SK-N-SH treated with all-trans-retinoic acid at 6 μM for 48 hours (cell line): ENCODE results near the gene TOR2A.
"Not testable (repeated sequence)": the region's sequence is repeated elsewhere in the genome, so short reads cannot be mapped to it uniquely, and the experiment has no call there.

Experiments used
- ATAC-seq: fragments of 200-7000 bp; cut with Tn5 transposase; 3 replicates; pipeline ENCODE4 v1.9.1; 2020; ENCODE audit warnings: mild to moderate bottlenecking, moderate library complexity
- ARNTL ChIP-seq: fragments of 450-650 bp; formaldehyde crosslinking; IDR thresholded peaks from 2 replicates; pipeline ENCODE4 v1.5.0; 2020; ENCODE audit warnings: low read depth, mild to moderate bottlenecking, moderate library complexity, borderline replicate concordance
- BACH2 ChIP-seq: fragments of 250-450 bp; sonication (Bioruptor Pico); IDR thresholded peaks from 2 replicates; pipeline ENCODE4 v1.9.0; 2021; ENCODE audit warnings: mild to moderate bottlenecking, borderline replicate concordance
- ESRRG ChIP-seq: fragments of 250-450 bp; sonication (Bioruptor Pico); IDR thresholded peaks from 2 replicates; pipeline ENCODE4 v1.6.1; 2021; ENCODE audit warnings: mild to moderate bottlenecking
- GLIS3 ChIP-seq: fragments of 250-450 bp; sonication (Bioruptor Pico); IDR thresholded peaks from 2 replicates; pipeline ENCODE4 v1.5.0; 2020; ENCODE audit warnings: mild to moderate bottlenecking, moderate library complexity
- ISL1 ChIP-seq: fragments of 250-450 bp; sonication (Bioruptor Pico); IDR thresholded peaks from 2 replicates; pipeline ENCODE4 v2.1.2; 2022; ENCODE audit warnings: mild to moderate bottlenecking, moderate library complexity
- PPARA ChIP-seq: fragments of 250-450 bp; sonication (Bioruptor Pico); IDR thresholded peaks from 2 replicates; pipeline ENCODE4 v1.5.0; 2020; ENCODE audit warnings: mild to moderate bottlenecking, borderline replicate concordance
- RARB ChIP-seq: fragments of 250-450 bp; sonication (Bioruptor Pico); IDR thresholded peaks from 2 replicates; pipeline ENCODE4 v1.8.0; 2021; ENCODE audit warnings: mild to moderate bottlenecking, moderate library complexity
- TCF4 ChIP-seq: fragments of 250-450 bp; sonication (Bioruptor Pico); IDR thresholded peaks from 2 replicates; pipeline ENCODE4 v1.8.0; 2021; ENCODE audit warnings: mild to moderate bottlenecking, moderate library complexity, borderline replicate concordance
- ZC3H10 ChIP-seq: fragments of 250-450 bp; sonication (Bioruptor Pico); IDR thresholded peaks from 2 replicates; pipeline ENCODE4 v1.5.1; 2021; ENCODE audit warnings: mild to moderate bottlenecking, moderate library complexity
- ZFP30 ChIP-seq: fragments of 450-650 bp; formaldehyde crosslinking; IDR thresholded peaks from 2 replicates; pipeline ENCODE4 v1.5.0; 2022; ENCODE audit warnings: mild to moderate bottlenecking, moderate library complexity
- ZNF565 ChIP-seq: fragments of 450-650 bp; formaldehyde crosslinking; conservative IDR thresholded peaks from 2 replicates; pipeline ENCODE4 v1.5.0; 2020; ENCODE audit warnings: low read depth, mild to moderate bottlenecking, moderate library complexity
- ZNF70 ChIP-seq: fragments of 450-650 bp; formaldehyde crosslinking; IDR thresholded peaks from 2 replicates; pipeline ENCODE4 v1.5.0; 2020; ENCODE audit warnings: mild to moderate bottlenecking, moderate library complexity
- ZNF8 ChIP-seq: fragments of 450-650 bp; formaldehyde crosslinking; IDR thresholded peaks from 2 replicates; pipeline ENCODE4 v1.5.0; 2020; ENCODE audit warnings: mild to moderate bottlenecking, moderate library complexity
- TF ChIP-seq, protein P1 (sequence below): fragments of 250-450 bp; sonication (Bioruptor Pico); IDR thresholded peaks from 2 replicates; pipeline ENCODE4 v1.5.0; 2020; ENCODE audit warnings: mild to moderate bottlenecking, moderate library complexity
- TF ChIP-seq, protein P2 (sequence below): fragments of 250-450 bp; sonication (Bioruptor Pico); IDR thresholded peaks from 2 replicates; pipeline ENCODE4 v1.5.1; 2020; ENCODE audit warnings: low read depth, mild to moderate bottlenecking, moderate library complexity
- TF ChIP-seq, protein P3 (sequence below): fragments of 250-450 bp; sonication (Bioruptor Pico); IDR thresholded peaks from 2 replicates; pipeline ENCODE4 v1.8.0; 2020; ENCODE audit warnings: mild to moderate bottlenecking, moderate library complexity, borderline replicate concordance
- TF ChIP-seq, protein P4 (sequence below): fragments of 250-450 bp; sonication (Bioruptor Pico); IDR thresholded peaks from 2 replicates; pipeline ENCODE4 v1.8.0; 2021; ENCODE audit warnings: low read depth, mild to moderate bottlenecking, moderate library complexity, borderline replicate concordance

The TOR2A gene

DNA sequence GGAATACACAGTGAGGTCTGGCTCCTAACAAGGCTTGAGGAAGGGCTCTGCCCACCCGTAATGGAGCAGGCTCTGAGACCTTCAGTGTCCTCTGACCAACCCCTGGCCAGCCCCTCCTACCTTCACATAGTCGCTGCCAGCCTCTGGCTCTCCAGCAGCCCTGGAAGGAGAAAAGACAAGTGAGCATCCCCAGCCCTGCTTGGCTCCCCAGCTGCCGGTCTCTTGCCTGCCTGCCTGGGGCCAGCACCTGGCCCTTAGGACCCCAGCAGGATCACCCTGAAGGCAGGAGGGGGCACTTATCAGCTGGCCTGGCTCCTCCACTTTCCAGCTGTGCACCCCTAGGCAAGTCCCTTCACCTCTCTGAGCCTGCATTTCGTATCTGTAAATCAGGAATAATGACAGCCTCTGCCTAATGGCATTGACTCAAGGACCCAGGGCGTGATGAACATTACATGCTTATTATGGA is 26.4 kb upstream of the TOR2A start:
- no peak; the same call in 2 of the 3 replicates for ATAC-seq

DNA sequence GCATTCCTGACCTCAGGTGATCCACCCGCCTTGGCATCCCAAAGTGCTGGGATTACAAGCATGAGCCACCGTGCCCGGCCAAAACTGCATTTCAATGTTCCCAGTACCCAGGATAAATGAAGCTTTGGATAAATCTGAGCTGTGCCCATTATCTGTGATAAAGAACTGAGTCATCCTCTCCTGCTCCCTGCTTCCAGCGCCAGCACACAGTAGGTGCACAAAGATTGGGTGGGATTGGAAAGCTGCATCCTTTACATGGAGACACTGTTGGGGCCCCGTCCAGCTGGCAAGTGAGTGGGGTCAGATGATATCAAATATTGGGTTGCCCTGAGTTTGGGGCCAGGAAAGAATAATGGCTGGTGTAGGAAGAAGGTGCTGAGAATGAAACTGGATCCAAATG is 26.0 kb upstream of the TOR2A start:
- TF ChIP-seq, protein P1, sequence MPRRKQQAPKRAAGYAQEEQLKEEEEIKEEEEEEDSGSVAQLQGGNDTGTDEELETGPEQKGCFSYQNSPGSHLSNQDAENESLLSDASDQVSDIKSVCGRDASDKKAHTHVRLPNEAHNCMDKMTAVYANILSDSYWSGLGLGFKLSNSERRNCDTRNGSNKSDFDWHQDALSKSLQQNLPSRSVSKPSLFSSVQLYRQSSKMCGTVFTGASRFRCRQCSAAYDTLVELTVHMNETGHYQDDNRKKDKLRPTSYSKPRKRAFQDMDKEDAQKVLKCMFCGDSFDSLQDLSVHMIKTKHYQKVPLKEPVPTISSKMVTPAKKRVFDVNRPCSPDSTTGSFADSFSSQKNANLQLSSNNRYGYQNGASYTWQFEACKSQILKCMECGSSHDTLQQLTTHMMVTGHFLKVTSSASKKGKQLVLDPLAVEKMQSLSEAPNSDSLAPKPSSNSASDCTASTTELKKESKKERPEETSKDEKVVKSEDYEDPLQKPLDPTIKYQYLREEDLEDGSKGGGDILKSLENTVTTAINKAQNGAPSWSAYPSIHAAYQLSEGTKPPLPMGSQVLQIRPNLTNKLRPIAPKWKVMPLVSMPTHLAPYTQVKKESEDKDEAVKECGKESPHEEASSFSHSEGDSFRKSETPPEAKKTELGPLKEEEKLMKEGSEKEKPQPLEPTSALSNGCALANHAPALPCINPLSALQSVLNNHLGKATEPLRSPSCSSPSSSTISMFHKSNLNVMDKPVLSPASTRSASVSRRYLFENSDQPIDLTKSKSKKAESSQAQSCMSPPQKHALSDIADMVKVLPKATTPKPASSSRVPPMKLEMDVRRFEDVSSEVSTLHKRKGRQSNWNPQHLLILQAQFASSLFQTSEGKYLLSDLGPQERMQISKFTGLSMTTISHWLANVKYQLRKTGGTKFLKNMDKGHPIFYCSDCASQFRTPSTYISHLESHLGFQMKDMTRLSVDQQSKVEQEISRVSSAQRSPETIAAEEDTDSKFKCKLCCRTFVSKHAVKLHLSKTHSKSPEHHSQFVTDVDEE, result no peak
- no peak for TF ChIP-seq BACH2 (CRISPR knock-in tag)
- no peak for ATAC-seq

More for the DNA sequence above, 26.4 kb upstream of the TOR2A start:
- TF ChIP-seq ISL1 (CRISPR knock-in tag) (no peak), GLIS3 (CRISPR knock-in tag) (no peak), ARNTL (no peak), PPARA (CRISPR knock-in tag) (no peak), ZC3H10 (CRISPR knock-in tag) (no peak), ZFP30 (no peak)
- TF ChIP-seq, protein P2, sequence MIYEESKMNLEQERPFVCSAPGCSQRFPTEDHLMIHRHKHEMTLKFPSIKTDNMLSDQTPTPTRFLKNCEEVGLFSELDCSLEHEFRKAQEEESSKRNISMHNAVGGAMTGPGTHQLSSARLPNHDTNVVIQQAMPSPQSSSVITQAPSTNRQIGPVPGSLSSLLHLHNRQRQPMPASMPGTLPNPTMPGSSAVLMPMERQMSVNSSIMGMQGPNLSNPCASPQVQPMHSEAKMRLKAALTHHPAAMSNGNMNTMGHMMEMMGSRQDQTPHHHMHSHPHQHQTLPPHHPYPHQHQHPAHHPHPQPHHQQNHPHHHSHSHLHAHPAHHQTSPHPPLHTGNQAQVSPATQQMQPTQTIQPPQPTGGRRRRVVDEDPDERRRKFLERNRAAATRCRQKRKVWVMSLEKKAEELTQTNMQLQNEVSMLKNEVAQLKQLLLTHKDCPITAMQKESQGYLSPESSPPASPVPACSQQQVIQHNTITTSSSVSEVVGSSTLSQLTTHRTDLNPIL (CRISPR knock-in tag), result no peak

DNA sequence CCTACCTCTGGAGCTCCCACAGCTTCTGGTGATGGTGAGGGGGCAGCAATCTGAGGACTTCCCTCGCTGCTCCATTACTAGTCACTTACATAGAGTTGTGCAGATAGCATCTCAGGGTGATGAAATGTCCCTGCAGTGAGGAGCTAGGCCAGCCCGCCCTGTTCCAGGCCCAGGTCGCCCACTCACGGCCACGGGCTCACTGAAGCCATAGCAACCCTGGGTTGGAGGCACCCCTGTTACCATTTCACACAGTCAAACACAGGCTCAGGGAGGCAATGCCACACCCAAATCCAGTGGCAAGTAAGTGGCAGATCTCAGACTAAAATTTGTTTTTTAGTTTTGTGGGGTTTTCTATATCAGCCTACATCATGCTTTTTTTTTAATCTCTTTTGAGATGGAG is 23.7 kb upstream of the TOR2A start:
- TF ChIP-seq RARB (CRISPR knock-in tag) (no peak), ISL1 (CRISPR knock-in tag) (no peak), PPARA (CRISPR knock-in tag) (no peak), ZNF70 (CRISPR knock-in tag) (no peak), BACH2 (CRISPR knock-in tag) (no peak), ARNTL (no peak)
- TF ChIP-seq, protein P3, sequence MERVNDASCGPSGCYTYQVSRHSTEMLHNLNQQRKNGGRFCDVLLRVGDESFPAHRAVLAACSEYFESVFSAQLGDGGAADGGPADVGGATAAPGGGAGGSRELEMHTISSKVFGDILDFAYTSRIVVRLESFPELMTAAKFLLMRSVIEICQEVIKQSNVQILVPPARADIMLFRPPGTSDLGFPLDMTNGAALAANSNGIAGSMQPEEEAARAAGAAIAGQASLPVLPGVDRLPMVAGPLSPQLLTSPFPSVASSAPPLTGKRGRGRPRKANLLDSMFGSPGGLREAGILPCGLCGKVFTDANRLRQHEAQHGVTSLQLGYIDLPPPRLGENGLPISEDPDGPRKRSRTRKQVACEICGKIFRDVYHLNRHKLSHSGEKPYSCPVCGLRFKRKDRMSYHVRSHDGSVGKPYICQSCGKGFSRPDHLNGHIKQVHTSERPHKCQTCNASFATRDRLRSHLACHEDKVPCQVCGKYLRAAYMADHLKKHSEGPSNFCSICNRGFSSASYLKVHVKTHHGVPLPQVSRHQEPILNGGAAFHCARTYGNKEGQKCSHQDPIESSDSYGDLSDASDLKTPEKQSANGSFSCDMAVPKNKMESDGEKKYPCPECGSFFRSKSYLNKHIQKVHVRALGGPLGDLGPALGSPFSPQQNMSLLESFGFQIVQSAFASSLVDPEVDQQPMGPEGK (CRISPR knock-in tag), result no peak
- no peak for ATAC-seq

DNA sequence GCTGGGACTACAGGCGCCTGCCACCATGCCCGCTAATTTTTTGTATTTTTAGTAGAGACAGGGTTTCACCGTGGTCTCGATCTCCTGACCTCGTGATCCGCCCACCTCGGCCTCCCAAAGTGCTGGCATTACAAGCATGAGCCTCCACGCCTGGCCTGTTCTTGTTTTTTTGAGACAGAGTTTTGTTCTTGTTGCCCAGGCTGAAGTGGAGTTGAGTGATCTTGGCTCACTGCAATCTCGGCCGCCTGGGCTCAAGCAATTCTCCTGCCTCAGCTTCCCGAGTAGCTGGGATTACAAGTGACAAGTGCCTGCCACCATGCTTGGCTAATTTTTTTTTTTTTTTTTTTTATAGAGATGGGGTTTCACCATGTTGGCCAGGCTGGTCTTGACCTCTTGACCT is 21.7 kb upstream of the TOR2A start:
- ATAC-seq, result not testable (repeated sequence)

DNA sequence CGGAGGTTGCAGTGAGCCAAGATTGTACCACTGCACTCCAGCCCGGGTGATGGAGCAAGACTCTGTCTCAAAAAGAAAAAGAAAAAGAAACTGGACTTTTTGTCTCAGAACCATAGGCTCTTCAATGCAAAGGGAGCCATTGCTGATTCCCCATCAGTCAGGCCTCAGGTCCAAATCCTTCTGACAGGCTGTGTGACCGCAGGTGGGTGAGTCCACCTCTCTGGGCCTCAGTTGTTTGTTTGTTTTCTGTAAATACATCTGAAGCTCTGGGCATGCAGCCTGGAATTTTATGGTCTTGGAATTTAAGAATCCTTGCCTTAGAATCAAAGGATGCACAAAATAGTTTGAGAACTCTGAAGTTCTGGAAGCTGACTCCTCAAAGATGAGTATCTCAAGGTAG is 21.1 kb upstream of the TOR2A start:
- no peak for ATAC-seq
- TF ChIP-seq, protein P4, sequence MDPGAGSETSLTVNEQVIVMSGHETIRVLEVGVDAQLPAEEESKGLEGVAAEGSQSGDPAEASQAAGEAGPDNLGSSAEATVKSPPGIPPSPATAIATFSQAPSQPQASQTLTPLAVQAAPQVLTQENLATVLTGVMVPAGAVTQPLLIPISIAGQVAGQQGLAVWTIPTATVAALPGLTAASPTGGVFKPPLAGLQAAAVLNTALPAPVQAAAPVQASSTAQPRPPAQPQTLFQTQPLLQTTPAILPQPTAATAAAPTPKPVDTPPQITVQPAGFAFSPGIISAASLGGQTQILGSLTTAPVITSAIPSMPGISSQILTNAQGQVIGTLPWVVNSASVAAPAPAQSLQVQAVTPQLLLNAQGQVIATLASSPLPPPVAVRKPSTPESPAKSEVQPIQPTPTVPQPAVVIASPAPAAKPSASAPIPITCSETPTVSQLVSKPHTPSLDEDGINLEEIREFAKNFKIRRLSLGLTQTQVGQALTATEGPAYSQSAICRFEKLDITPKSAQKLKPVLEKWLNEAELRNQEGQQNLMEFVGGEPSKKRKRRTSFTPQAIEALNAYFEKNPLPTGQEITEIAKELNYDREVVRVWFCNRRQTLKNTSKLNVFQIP (CRISPR knock-in tag), result no peak
- TF ChIP-seq, protein P1, result no peak
- TF ChIP-seq, protein P2 (CRISPR knock-in tag), result no peak
- no peak for TF ChIP-seq ESRRG (CRISPR knock-in tag)
- TF ChIP-seq ZNF8, result no peak
- TF ChIP-seq ZNF565 (CRISPR knock-in tag), result no peak
- TF ChIP-seq TCF4 (CRISPR knock-in tag), result no peak
- no peak for TF ChIP-seq BACH2 (CRISPR knock-in tag)
